ENCODE data around the gene CCL18.
"Not testable (repeated sequence)": the region's sequence is repeated elsewhere in the genome, so short reads cannot be mapped to it uniquely, and the experiment has no call there.

The CCL18 gene

DNA sequence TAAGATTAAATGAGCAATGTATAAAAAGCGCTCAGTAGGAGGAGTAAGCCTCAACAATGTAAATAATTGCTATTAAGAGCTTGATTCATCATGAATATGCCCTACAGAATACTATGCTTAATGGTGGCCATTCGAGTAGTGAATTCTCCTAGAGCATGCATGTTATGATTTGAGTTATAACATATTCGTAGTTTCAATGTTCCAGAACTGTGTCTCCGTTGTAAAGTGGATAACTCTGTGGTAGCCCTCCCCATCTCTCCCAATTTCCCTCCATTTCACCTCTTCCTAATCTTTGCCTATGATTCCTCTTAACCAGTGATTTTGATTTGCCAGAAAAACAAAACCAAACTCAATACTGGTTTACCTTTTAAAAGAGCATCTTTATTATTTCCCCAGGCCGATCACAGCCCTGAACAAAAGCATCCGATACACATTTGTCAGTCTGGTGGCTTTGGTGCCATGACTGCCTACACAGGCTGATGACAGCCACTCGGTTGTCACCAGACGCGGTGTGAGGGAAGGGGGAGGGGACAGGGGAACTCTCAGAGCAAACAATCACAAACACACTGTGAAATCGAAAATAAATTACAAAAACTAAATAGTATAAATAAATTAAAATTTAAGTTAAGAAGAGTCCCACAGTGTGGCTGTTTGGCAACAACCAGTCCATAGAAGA, 24.0 kb downstream of the CCL18 start:
- not testable (repeated sequence) for H3K9me3 ChIP-seq (ENCODE audit: control insufficient read depth, low read length); H3K27ac ChIP-seq (ENCODE audit: insufficient read depth, low read depth, low read length, poor library complexity, severe bottlenecking); H3K36me3 ChIP-seq (ENCODE audit: control insufficient read depth, insufficient read depth, low read length); H3K4me1 ChIP-seq (ENCODE audit: control insufficient read depth, insufficient read depth, low read length); H3K27me3 ChIP-seq (ENCODE audit: control insufficient read depth, insufficient read depth, low read length, poor library complexity, severe bottlenecking); H3K4me3 ChIP-seq (ENCODE audit: insufficient read depth, low read depth, low read length)
- WGBS, 2 experiments: 89 to 91% methylated on average over 5 to 8 of the region's 10 CpGs

DNA sequence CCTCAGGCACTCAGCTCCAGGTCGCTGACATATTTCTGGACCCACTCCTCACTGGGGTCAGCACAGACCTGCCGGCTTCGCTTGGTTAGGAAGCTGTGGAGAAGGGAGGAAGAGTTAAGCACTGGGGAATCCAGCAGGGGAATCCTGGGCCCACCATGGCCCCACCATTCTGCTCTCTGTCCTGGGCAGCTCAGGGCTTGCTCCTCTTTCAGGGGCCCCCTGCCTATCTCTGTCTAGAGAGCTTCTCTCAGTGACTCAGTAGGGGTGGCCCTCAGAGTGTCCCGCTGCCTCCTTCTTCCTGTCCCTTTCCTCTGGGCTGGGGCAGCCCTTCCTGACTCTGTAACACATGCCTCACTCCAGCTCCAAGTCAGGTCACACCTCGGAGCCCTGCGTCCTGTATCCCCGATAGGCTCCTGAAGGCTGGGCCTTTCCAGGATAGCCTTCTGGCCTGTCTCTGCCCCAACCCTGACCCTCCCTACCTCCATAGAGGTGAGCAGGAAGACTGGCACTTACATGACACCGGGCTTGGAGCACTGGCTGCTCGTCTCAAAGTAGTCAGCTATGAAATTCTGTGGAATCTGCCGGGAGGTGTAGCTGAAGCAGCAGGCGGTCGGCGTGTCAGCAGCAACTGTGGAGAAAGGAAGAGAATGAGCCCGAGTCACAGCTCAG, 24.7 kb downstream of the CCL18 start:
- Histone ChIP-seq H3K9me3 (ENCODE audit: control insufficient read depth, low read length) (no peaks in the 10 kb centered on the region), H3K27me3 (ENCODE audit: control insufficient read depth, insufficient read depth, low read length, poor library complexity, severe bottlenecking) (no peaks in the 10 kb centered on the region), H3K4me3 (ENCODE audit: insufficient read depth, low read depth, low read length) (no peak overlapping the region), H3K27ac (ENCODE audit: insufficient read depth, low read depth, low read length, poor library complexity, severe bottlenecking) (no peak overlapping the region), H3K4me1 (ENCODE audit: control insufficient read depth, insufficient read depth, low read length) (no peaks in the 10 kb centered on the region), H3K36me3 (ENCODE audit: control insufficient read depth, insufficient read depth, low read length) (no peaks in the 10 kb centered on the region)
- WGBS, 2 experiments: 90 to 92% methylated on average over 14 of the region's 14 CpGs

DNA sequence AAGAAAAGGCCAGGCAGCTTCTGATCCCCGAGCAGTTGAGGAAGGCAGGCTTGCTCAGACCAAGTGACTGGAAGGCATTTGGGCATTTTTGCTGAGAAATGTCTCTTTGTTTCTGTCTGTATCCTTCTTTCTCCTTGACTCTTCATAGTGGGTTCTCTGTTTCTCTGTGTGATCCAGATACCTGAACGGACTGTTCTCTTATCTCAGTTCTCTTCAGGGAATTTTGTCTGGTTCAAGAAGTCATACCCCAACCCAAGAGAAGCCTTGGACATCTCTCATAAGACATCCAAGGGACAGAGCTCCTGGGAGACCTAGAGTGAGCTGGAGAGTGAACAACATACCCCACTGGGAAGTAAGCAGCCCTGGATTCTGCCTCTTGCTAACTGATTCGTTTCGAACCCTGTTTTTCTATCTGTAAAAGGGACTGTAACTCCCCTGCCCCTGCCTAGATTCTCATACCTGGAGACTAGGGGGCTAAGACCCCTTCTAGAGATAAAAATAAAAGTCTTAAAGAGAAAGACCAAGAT, 25.3 kb downstream of the CCL18 start:
- no peaks in the 10 kb centered on the region for H3K4me1 ChIP-seq (ENCODE audit: control insufficient read depth, insufficient read depth, low read length)
- no peaks in the 10 kb centered on the region for H3K27me3 ChIP-seq (ENCODE audit: control insufficient read depth, insufficient read depth, low read length, poor library complexity, severe bottlenecking)
- WGBS, 2 experiments: 90 to 93% methylated on average over 4 of the region's 4 CpGs
- no peaks in the 10 kb centered on the region for H3K36me3 ChIP-seq (ENCODE audit: control insufficient read depth, insufficient read depth, low read length)
- no peak overlapping the region for H3K27ac ChIP-seq (ENCODE audit: insufficient read depth, low read depth, low read length, poor library complexity, severe bottlenecking)
- H3K4me3 ChIP-seq (ENCODE audit: insufficient read depth, low read depth, low read length): no peak overlapping the region
- H3K9me3 ChIP-seq (ENCODE audit: control insufficient read depth, low read length): no peaks in the 10 kb centered on the region

DNA sequence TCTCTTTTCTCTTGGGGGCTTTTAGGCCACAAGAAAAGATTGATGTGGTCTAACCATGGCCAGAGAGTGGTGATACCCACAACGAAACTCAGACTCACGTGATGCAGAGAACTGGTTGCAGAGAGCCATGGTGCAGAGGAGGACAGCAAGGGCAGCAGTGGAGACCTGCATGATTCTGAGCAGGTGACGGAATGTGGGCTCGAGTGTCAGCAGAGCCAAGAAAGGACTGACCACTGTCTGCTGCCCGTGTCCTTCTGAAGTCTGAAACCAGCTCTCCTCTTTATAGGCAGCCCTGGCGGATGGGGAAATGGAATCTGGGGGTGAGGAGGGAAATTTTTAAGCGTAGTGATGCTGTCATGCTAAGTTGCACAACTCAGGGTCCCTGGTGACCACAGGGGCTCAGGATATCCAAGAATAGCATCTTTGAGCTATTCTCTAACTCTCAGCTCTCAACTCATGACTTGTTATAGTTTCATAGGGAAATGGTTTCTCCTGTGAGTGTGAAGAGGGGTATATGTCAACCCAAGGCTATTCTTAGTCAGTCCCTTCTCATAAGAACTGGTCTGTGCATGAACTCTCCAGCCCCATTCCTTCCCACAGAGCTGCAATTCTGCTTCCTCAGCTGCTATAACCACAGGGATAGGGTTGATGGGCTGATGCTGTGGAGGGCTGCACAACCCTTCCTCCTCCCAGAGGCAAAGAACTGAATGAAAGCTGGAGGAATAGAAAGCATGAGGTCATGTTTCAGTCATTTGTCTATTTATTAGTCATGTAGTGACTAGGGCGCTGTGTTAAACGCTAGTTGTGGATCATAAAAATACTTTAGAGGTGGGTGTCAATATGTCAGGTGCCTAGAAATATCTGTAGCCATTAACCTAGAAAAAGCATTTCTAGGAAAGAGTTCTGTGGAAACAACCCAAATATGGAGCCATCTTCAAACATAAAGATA, 26.1 kb downstream of the CCL18 start, which contains the start of gene CCL3:
Gene CCL3 (minus strand): TSS at position 256 of the 949 bp plus-strand sequence. CDS start 85 bp downstream, at position 171.
- H3K9me3 ChIP-seq (ENCODE audit: control insufficient read depth, low read length): no peaks in the 10 kb centered on the region
- 93 to 95% methylated on average over 9 of the region's 9 CpGs for WGBS, 2 experiments
- H3K27ac ChIP-seq (ENCODE audit: insufficient read depth, low read depth, low read length, poor library complexity, severe bottlenecking): no peak within 1 kb of the TSS

DNA sequence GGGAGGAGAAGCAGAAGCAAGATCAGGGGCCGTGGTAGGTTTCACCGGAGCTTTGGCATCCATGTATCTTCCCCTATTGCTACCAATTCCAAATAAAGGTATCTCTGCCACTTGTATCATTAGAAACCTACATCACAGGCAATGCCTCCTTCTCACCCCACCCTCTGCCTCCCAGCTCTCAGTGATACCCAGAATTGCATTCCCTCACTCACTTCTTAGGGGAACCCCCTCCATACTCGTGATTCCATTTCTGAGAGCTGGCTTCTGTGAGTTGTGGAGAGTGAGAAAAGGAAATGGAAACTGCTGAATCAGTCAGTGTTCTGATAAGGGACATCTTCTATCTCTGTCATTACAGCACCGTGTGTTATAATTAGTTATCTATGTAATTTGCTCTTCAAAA, 28.2 kb downstream of the CCL18 start:
- 88 to 96% methylated on average over 3 to 4 of the region's 4 CpGs for WGBS, 2 experiments
- H3K27ac ChIP-seq (ENCODE audit: insufficient read depth, low read depth, low read length, poor library complexity, severe bottlenecking): no peak overlapping the region
- no peaks in the 10 kb centered on the region for H3K4me1 ChIP-seq (ENCODE audit: control insufficient read depth, insufficient read depth, low read length)
- no peak overlapping the region for H3K4me3 ChIP-seq (ENCODE audit: insufficient read depth, low read depth, low read length)
- H3K9me3 ChIP-seq (ENCODE audit: control insufficient read depth, low read length): no peaks in the 10 kb centered on the region
- no peaks in the 10 kb centered on the region for H3K36me3 ChIP-seq (ENCODE audit: control insufficient read depth, insufficient read depth, low read length)
- no peaks in the 10 kb centered on the region for H3K27me3 ChIP-seq (ENCODE audit: control insufficient read depth, insufficient read depth, low read length, poor library complexity, severe bottlenecking)

More for the DNA sequence above, 26.1 kb downstream of the CCL18 start, which contains the start of gene CCL3:
- Histone ChIP-seq H3K36me3 (ENCODE audit: control insufficient read depth, insufficient read depth, low read length) (no peaks in the 10 kb centered on the region), H3K4me1 (ENCODE audit: control insufficient read depth, insufficient read depth, low read length) (no peaks in the 10 kb centered on the region), H3K27me3 (ENCODE audit: control insufficient read depth, insufficient read depth, low read length, poor library complexity, severe bottlenecking) (no peaks in the 10 kb centered on the region), H3K4me3 (ENCODE audit: insufficient read depth, low read depth, low read length) (no peak within 1 kb of the TSS)

DNA sequence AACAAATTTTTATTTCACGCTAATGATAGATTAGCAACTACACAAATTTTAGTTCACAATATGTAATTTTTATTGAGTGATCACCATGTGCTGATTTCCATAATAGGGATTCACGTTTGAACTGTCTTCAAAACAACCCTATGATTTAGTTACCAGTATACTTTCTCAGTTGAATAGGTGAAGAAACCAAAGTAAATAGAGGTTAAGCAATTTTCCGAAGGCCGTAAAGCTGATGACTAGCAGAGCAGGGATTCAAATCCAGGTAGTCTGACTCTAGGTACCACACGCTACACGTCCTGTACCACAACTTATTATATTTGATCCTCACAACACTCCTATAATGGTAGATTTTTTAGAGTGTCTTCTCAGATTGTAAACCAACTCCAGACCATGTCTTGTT, 28.6 kb downstream of the CCL18 start:
- not testable (repeated sequence) for H3K27ac ChIP-seq (ENCODE audit: insufficient read depth, low read depth, low read length, poor library complexity, severe bottlenecking); H3K4me3 ChIP-seq (ENCODE audit: insufficient read depth, low read depth, low read length); H3K27me3 ChIP-seq (ENCODE audit: control insufficient read depth, insufficient read depth, low read length, poor library complexity, severe bottlenecking); H3K36me3 ChIP-seq (ENCODE audit: control insufficient read depth, insufficient read depth, low read length); H3K4me1 ChIP-seq (ENCODE audit: control insufficient read depth, insufficient read depth, low read length); H3K9me3 ChIP-seq (ENCODE audit: control insufficient read depth, low read length)
- WGBS, 2 experiments: 96 to 100% methylated on average over 3 to 6 of the region's 6 CpGs

DNA sequence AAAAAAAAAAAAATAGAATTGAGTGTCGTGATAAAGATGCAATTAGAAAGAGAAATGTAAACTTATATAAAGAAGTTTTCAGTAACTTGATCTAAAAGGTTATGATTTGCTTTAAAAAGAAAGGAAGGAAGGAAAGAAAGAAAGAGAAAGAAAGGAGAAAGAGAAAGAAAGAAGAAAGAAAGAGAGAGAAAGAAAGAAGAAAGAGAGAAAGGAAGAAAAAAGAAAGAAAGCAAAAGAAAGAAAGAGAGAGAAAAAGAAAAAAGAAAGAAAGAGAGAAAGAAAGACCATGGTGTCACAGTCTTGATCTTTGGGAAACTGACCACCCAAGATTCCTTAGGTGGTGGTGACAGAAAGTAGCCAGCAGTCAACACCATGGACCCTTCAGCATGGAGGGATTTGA, 30.2 kb downstream of the CCL18 start:
- Histone ChIP-seq H3K36me3 (ENCODE audit: control insufficient read depth, insufficient read depth, low read length) (no peaks in the 10 kb centered on the region), H3K27me3 (ENCODE audit: control insufficient read depth, insufficient read depth, low read length, poor library complexity, severe bottlenecking) (no peaks in the 10 kb centered on the region), H3K4me3 (ENCODE audit: insufficient read depth, low read depth, low read length) (no peak overlapping the region), H3K4me1 (ENCODE audit: control insufficient read depth, insufficient read depth, low read length) (no peaks in the 10 kb centered on the region), H3K9me3 (ENCODE audit: control insufficient read depth, low read length) (no peaks in the 10 kb centered on the region), H3K27ac (ENCODE audit: insufficient read depth, low read depth, low read length, poor library complexity, severe bottlenecking) (no peak overlapping the region)
- WGBS, 2 experiments: 85 to 86% methylated on average over 1 of the region's 1 CpG

DNA sequence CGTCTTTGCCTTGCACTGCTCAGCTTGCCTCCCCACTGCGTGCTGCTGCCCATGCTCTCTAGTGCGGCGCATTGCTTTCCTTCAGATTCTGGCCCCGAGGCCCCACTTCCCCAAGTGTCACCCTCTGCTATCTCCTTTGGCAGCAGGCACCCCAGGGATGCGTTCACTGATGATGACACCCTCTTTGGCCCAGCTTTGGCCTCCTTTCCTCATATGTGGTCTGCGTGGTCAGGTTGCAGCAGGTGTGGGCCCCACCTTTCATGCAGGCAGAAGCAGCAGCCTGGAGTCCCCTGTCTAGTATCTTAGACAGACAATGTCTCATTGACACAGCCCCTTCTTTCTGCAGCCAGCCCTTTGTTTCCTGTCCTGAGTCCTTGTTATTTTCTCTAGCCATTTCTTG, 30.7 kb downstream of the CCL18 start:
- WGBS, 2 experiments: 94 to 97% methylated on average over 7 of the region's 7 CpGs
- Histone ChIP-seq H3K4me3 (ENCODE audit: insufficient read depth, low read depth, low read length) (no peak overlapping the region), H3K27me3 (ENCODE audit: control insufficient read depth, insufficient read depth, low read length, poor library complexity, severe bottlenecking) (no peaks in the 10 kb centered on the region), H3K4me1 (ENCODE audit: control insufficient read depth, insufficient read depth, low read length) (no peaks in the 10 kb centered on the region), H3K27ac (ENCODE audit: insufficient read depth, low read depth, low read length, poor library complexity, severe bottlenecking) (no peak overlapping the region), H3K36me3 (ENCODE audit: control insufficient read depth, insufficient read depth, low read length) (no peaks in the 10 kb centered on the region), H3K9me3 (ENCODE audit: control insufficient read depth, low read length) (no peaks in the 10 kb centered on the region)

DNA sequence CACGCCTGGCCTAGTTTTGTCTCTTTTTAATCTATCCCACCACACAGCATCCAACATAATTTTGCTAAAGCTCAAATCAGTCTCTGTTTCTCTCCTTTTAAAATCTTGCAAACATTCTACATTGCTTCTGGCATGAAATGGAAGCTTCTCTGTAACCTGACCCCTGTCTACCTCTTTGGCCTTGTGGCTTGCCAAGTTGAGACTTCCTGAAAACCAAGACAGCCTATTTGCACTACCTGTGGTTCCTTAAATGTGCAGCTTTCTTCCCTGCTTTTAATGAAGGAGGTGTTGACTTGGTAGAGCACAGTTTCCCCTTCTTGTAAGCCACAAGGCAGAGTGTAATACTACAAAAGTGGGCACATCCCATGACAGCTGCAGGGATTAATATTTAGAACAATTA, 31.9 kb downstream of the CCL18 start:
- no peaks in the 10 kb centered on the region for H3K9me3 ChIP-seq (ENCODE audit: control insufficient read depth, low read length)
- no peak overlapping the region for H3K27ac ChIP-seq (ENCODE audit: insufficient read depth, low read depth, low read length, poor library complexity, severe bottlenecking)
- H3K36me3 ChIP-seq (ENCODE audit: control insufficient read depth, insufficient read depth, low read length): no peaks in the 10 kb centered on the region
- H3K4me3 ChIP-seq (ENCODE audit: insufficient read depth, low read depth, low read length): no peak overlapping the region
- no peaks in the 10 kb centered on the region for H3K4me1 ChIP-seq (ENCODE audit: control insufficient read depth, insufficient read depth, low read length)
- no peaks in the 10 kb centered on the region for H3K27me3 ChIP-seq (ENCODE audit: control insufficient read depth, insufficient read depth, low read length, poor library complexity, severe bottlenecking)
- 86 to 100% methylated on average over 1 of the region's 1 CpG for WGBS, 2 experiments

DNA sequence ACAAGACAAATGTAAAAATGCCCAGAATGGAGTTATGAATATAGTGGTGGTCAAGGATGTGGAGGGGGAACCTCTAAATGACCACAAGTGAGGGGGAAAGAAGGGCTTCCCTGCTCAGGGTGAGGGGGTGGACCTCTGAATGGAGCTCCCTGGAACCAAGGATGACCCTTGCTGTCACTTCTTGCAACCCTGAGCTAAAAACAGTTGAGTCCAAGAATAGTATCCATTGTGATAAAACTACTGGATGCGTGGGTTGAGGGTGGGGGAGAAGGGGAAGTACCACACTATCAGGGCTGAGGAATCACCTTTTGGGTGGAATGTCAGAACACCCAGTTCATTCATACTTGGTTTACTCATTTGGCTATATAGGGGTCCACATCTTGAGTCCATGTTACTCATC, 34.9 kb downstream of the CCL18 start:
- WGBS, 2 experiments: 88 to 100% methylated on average over 1 of the region's 1 CpG
- H3K4me3 ChIP-seq (ENCODE audit: insufficient read depth, low read depth, low read length); H3K27me3 ChIP-seq (ENCODE audit: control insufficient read depth, insufficient read depth, low read length, poor library complexity, severe bottlenecking); H3K4me1 ChIP-seq (ENCODE audit: control insufficient read depth, insufficient read depth, low read length); H3K36me3 ChIP-seq (ENCODE audit: control insufficient read depth, insufficient read depth, low read length); H3K9me3 ChIP-seq (ENCODE audit: control insufficient read depth, low read length); H3K27ac ChIP-seq (ENCODE audit: insufficient read depth, low read depth, low read length, poor library complexity, severe bottlenecking): not testable (repeated sequence)

Data from ectodermal cell (in vitro differentiated cells).